NCI-H446 (cell line): ENCODE data around the gene CELF5.
"Not testable (repeated sequence)": the region's sequence is repeated elsewhere in the genome, so short reads cannot be mapped to it uniquely, and the experiment has no call there.

Experiments used
- DNase-seq, 2 experiments: peaks; one replicate each; lab custom pipeline; 2025; lab: John Stamatoyannopoulos, UW

CELF5 gene

GRCh38 chr19:3207461-3208242, 16.8 kb upstream of the CELF5 start:
- no peak for DNase-seq

- no peak for DNase-seq
These were observed 15.9 kb upstream of the CELF5 start for GRCh38 chr19:3208317-3209207.

GRCh38 chr19:3210347-3211017, 14.0 kb upstream of the CELF5 start:
- DNase-seq, result peak; percentile 51 to 56

GRCh38 chr19:3211191-3211590, 13.3 kb upstream of the CELF5 start:
- DNase-seq, result no peak

GRCh38 chr19:3213159-3213558, 11.3 kb upstream of the CELF5 start:
- DNase-seq, result no peak

GRCh38 chr19:3216874-3217273, 7.6 kb upstream of the CELF5 start:
- no peak for DNase-seq

- no peak for DNase-seq
These were observed 3.9 kb upstream of the CELF5 start for GRCh38 chr19:3220576-3220975.

- not testable (repeated sequence) for DNase-seq
These were observed 2.9 kb upstream of the CELF5 start for GRCh38 chr19:3221576-3221975.

- no peak for DNase-seq
These were observed 1.8 kb upstream of the CELF5 start for GRCh38 chr19:3222709-3223108.

- DNase-seq, result no peak
These were observed 666 bp downstream of the CELF5 start for GRCh38 chr19:3225169-3225485.

GRCh38 chr19:3225677-3226093, 1.2 kb downstream of the CELF5 start:
- DNase-seq, result no peak

GRCh38 chr19:3227054-3227626, 2.7 kb downstream of the CELF5 start:
- DNase-seq, result no peak

GRCh38 chr19:3229346-3229743, 4.9 kb downstream of the CELF5 start:
- no peak for DNase-seq

- no peak for DNase-seq
These were observed 5.5 kb downstream of the CELF5 start for GRCh38 chr19:3229888-3230496.

- DNase-seq, result no peak
These were observed 6.8 kb downstream of the CELF5 start for GRCh38 chr19:3231288-3231687.

GRCh38 chr19:3233116-3233515, 8.7 kb downstream of the CELF5 start:
- no peak for DNase-seq

GRCh38 chr19:3233831-3234230, 9.4 kb downstream of the CELF5 start:
- DNase-seq, result no peak

- DNase-seq, result no peak
These were observed 10.3 kb downstream of the CELF5 start for GRCh38 chr19:3234800-3235199.

- not testable (repeated sequence) for DNase-seq
These were observed 11.1 kb downstream of the CELF5 start for GRCh38 chr19:3235604-3236003.

- DNase-seq, result no peak
These were observed 11.8 kb downstream of the CELF5 start for GRCh38 chr19:3236272-3236671.

GRCh38 chr19:3238066-3238561, 13.7 kb downstream of the CELF5 start:
- DNase-seq, result no peak

- DNase-seq, result no peak
These were observed 14.9 kb downstream of the CELF5 start for GRCh38 chr19:3239367-3239766.
